ENCODE data around the gene SMIM29.

The SMIM29 gene

GRCh38 chr6:34242252-34243130 lies 6.3 kb downstream of the SMIM29 start:
- no peak overlapping the region for H3K4me3 ChIP-seq (ENCODE audit: low read depth, low read length)
- TF ChIP-seq CTCF (IDR thresholded peaks at IDR 0.05; ENCODE audit: borderline replicate concordance, insufficient read depth, low read depth, low read length), result no peak

- no peak overlapping the region for H3K4me3 ChIP-seq (ENCODE audit: low read depth, low read length)
- TF ChIP-seq CTCF (IDR thresholded peaks at IDR 0.05; ENCODE audit: borderline replicate concordance, insufficient read depth, low read depth, low read length), result no peak
These were observed 7.2 kb downstream of the SMIM29 start for GRCh38 chr6:34241351-34242215.

GRCh38 chr6:34240329-34241248 lies 8.2 kb downstream of the SMIM29 start:
- H3K4me3 ChIP-seq (ENCODE audit: low read depth, low read length), result no peak overlapping the region

GRCh38 chr6:34239893-34240292 lies 8.9 kb downstream of the SMIM29 start:
- no peak overlapping the region for H3K4me3 ChIP-seq (ENCODE audit: low read depth, low read length)
- TF ChIP-seq CTCF (IDR thresholded peaks at IDR 0.05; ENCODE audit: borderline replicate concordance, insufficient read depth, low read depth, low read length), result no peak

More at GRCh38 chr6:34240329-34241248, 8.2 kb downstream of the SMIM29 start:
- no peak for TF ChIP-seq CTCF (IDR thresholded peaks at IDR 0.05; ENCODE audit: borderline replicate concordance, insufficient read depth, low read depth, low read length)

DNA sequence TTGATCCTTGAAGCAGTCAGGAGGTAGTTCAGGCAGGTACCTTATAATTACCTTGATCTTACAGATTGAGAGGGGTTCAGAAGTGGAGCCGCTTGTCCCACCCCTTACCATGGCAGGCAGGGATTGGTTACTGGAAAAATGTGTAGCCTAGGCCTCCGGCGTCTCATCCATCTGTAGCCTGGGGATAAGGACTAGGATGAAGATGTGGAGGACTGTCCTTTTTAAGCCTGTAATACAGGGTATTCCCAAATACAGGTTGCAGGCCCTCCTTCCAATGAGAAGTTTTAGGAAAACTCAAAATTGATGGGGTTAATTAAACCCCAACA lies 9.3 kb downstream of the SMIM29 start:
- no peak overlapping the region for H3K4me3 ChIP-seq (ENCODE audit: low read depth, low read length)
- TF ChIP-seq CTCF (IDR thresholded peaks at IDR 0.05; ENCODE audit: borderline replicate concordance, insufficient read depth, low read depth, low read length), result no peak

- H3K4me3 ChIP-seq (ENCODE audit: low read depth, low read length), result peak overlapping the region; percentile 69
- no peak for TF ChIP-seq CTCF (IDR thresholded peaks at IDR 0.05; ENCODE audit: borderline replicate concordance, insufficient read depth, low read depth, low read length)
These were observed 10.0 kb downstream of the SMIM29 start for GRCh38 chr6:34238585-34239499.

Data from GM12875 (cell line).